ENCODE measurements around the gene LBP. TPM values are rescaled to one million over a fixed set of nuclear protein-coding genes. Genes with fewer than 3 reads are reported as not detected.
"Not testable (repeated sequence)": the region's sequence is repeated elsewhere in the genome, so short reads cannot be mapped to it uniquely, and the experiment has no call there.

The LBP gene
- total RNA-seq, 2 donors from 2014 or later: not detected

DNA sequence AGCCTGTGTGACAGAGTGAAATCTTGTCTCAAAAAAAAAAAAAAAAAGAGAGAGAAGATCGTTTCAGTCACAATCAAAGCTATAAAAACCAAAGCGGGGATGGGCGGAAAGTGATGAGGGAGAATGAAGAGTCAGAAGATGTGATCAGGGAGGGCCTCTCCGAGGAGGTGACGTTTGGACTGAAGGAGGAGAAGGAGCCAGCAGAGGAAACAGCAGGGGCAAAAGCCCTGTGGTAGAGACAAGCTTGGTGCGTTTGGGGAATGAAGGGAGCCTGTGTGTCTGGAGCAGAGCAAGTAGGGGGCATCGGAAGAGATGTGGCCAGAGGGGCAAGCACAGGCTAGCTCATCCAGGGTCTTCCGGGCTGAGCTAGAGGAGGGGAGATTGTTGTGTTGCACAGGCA, 14.5 kb upstream of the LBP start:
- H3K36me3 Mint-ChIP-seq (ENCODE audit: low read depth): no peaks in the 10 kb centered on the region
- no peak for ATAC-seq (replicated peaks)
- H3K9me3 Mint-ChIP-seq: no peaks in the 10 kb centered on the region
- H3K4me3 Mint-ChIP-seq: no peak overlapping the region
- H3K4me1 Mint-ChIP-seq: no peaks in the 10 kb centered on the region
- H3K27ac Mint-ChIP-seq: no peak overlapping the region
- peaks cover 29% of the 10 kb centered on the region for H3K27me3 Mint-ChIP-seq

DNA sequence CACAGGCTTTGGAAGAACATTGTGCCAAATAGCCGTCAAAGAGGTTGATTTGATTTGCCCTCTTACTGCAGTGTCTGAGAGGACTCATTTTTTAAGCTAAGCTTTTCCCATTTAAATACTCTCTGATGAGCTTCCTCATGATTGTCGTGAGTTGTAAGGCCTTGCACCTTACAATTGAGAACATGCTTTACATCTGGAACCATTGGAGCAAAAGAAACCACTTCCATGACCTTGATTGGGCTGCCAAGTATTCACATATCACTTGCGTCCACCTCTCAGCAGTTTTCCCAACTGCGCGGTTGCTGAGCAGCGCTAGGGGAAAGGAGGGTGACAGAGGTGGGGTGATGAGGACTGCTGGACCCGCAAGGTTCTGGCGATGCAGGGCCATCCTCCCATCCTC, 12.3 kb upstream of the LBP start:
- H3K4me3 Mint-ChIP-seq: no peak overlapping the region
- no peaks in the 10 kb centered on the region for H3K36me3 Mint-ChIP-seq (ENCODE audit: low read depth)
- peaks cover 5% of the 10 kb centered on the region for H3K9me3 Mint-ChIP-seq
- ATAC-seq (replicated peaks): no peak
- no peak overlapping the region for H3K27ac Mint-ChIP-seq
- H3K27me3 Mint-ChIP-seq: peaks cover 32% of the 10 kb centered on the region
- H3K4me1 Mint-ChIP-seq: no peaks in the 10 kb centered on the region

DNA sequence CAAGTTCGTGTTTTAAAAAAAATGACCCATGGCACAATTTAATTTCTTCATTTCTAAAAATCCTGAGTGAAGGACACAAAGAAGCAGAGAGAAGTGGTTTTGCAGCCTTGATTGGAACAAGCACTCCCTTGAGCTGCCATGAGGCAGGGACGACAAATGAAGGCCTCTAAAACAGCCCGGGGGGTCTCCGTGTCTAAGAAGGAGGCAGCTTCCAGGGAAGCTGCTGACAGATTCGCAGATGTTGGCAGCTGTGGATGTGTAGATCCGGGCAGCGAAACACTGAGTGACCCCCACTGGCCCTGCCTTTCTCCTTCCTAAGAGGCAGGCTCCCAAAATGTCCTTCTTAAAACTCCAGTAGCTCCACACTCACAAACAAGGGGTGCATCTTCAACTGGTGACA, 9.6 kb upstream of the LBP start:
- no peak overlapping the region for H3K4me3 Mint-ChIP-seq
- H3K9me3 Mint-ChIP-seq: peaks cover 5% of the 10 kb centered on the region
- ATAC-seq (replicated peaks): no peak
- H3K36me3 Mint-ChIP-seq (ENCODE audit: low read depth): no peaks in the 10 kb centered on the region
- no peaks in the 10 kb centered on the region for H3K4me1 Mint-ChIP-seq
- no peak overlapping the region for H3K27ac Mint-ChIP-seq
- H3K27me3 Mint-ChIP-seq: peaks cover 30% of the 10 kb centered on the region

DNA sequence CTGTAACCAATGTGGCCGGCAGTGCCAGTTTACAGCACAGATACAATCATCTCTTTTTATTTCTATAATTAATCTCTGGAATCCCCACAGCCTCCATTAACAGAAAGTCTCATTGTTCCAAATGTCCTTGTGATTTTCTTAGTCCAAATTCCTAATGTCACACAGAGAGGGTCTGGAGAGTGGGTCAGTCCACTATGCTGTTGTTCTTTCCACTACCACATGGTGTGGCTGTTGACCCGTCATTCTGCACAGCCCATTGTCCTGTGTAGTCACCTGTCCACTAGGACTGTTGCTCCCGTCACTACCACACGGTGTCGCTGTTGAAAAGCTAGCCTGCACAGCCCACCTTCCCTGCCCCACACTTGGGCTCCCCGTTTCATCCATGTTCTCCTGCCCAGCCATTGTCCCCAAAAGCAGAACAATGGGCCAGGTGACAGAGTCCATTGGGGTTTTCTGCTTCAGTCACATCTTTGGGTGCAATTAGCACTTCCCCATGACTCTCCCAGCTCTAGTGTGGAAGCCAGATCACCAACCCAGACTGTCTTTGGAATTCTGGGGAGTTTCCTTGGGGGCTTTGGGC, 8.6 kb upstream of the LBP start:
- Mint-ChIP-seq H3K27ac (no peak overlapping the region), H3K9me3 (peaks cover 5% of the 10 kb centered on the region)

DNA sequence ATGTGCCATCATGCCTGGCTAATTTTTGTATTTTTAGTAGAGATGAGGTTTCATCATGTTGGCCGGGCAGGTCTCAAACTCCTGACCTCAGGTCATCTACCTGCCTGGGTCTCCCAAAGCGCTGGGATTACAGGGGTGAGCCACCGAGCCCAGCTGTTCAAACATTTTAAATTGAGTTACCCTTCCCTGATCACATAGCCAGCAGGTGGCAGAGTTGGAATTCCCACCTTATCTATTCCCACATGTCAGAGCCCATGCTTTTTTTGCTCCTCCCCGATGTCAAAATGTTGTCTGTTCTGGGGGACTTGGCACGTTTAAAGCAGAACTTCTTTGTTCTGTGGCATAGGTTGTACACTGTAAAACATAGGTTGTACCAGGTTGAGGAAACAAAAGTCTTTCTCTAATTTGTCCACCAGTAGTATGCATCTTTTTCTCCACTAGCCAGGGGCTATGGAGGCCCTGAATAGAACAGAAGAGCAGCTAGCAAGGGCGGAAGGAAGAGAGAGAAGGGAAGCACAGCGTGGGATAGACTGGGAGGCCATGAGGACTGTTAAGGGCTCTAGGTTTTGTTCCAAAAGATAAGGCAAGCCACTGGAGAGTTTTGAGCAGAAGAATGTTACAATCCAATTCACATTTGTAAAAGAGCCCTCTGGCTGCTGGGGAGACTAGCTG, 7.3 kb upstream of the LBP start:
- no peaks in the 10 kb centered on the region for H3K4me1 Mint-ChIP-seq
- ATAC-seq (replicated peaks): no peak
- no peak overlapping the region for H3K27ac Mint-ChIP-seq
- H3K36me3 Mint-ChIP-seq (ENCODE audit: low read depth): no peaks in the 10 kb centered on the region
- peaks cover 5% of the 10 kb centered on the region for H3K9me3 Mint-ChIP-seq
- peaks cover 21% of the 10 kb centered on the region for H3K27me3 Mint-ChIP-seq
- H3K4me3 Mint-ChIP-seq: no peak overlapping the region

More for the DNA sequence above, 8.6 kb upstream of the LBP start:
- Mint-ChIP-seq H3K36me3 (ENCODE audit: low read depth) (no peaks in the 10 kb centered on the region), H3K4me3 (no peak overlapping the region), H3K27me3 (peaks cover 21% of the 10 kb centered on the region), H3K4me1 (no peaks in the 10 kb centered on the region)
- ATAC-seq (replicated peaks): no peak

DNA sequence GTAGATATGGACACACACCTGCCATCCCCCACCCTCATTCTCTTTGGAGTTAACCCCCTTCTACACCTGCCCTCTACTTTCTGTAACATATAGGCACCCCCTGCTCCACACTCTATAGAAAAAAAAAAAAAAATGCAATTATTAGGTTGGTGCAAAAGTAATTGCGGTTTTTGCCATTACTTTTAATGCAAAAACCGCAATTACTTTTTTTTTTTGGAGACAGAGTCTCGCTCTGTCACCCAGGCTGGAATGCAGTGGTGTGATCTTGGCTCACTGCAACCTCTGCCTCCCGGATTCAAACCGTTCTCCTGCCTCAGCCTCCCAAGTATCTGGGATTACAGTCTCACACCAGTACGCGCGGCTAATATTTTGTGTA, 6.8 kb upstream of the LBP start:
- H3K9me3 Mint-ChIP-seq; H3K36me3 Mint-ChIP-seq (ENCODE audit: low read depth); H3K27ac Mint-ChIP-seq; H3K4me1 Mint-ChIP-seq; H3K4me3 Mint-ChIP-seq; ATAC-seq (replicated peaks): not testable (repeated sequence)
- H3K27me3 Mint-ChIP-seq: peaks cover 19% of the 10 kb centered on the region

DNA sequence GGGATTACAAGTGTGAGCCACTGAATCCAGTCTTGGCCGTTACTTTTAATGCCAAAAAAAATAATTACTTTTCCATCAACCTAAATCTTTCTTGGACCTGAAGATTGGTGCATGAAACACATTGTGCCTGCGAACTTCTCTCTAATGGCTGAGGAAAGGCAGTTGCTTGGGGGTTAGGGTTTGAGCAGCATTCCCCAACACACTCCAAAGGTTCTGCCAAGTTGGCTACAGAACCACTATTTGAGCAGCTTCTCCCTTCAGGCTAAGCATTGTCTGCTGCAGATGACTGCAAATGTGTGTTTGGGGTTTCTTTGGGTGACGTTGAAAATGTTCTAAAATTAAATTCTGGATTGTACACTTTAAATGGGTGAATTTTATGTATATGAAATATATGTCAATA, 6.3 kb upstream of the LBP start:
- no peak for ATAC-seq (replicated peaks)
- no peaks in the 10 kb centered on the region for H3K36me3 Mint-ChIP-seq (ENCODE audit: low read depth)
- H3K4me3 Mint-ChIP-seq: no peak overlapping the region
- H3K27ac Mint-ChIP-seq: no peak overlapping the region
- peaks cover 5% of the 10 kb centered on the region for H3K9me3 Mint-ChIP-seq
- H3K27me3 Mint-ChIP-seq: peaks cover 18% of the 10 kb centered on the region
- no peaks in the 10 kb centered on the region for H3K4me1 Mint-ChIP-seq

DNA sequence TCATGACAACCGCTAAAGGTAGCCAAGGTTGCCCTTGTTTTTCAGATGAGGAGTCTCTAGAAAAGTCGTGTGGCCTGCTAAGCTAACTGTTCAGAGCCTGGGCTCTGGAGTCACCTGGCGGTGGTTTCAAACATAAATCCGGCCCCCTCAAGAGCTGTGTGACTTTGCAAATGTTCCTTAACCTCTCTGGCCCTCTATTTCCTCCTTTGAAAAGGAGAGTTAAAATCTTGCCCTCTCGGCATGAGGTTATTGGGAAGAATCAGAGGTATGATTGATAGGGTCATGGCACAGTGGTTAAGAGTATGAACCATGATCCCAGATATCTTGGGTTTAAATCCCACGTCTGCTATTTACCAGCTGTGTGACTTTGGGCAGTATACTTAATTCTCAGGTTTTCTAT, 5.6 kb upstream of the LBP start:
- no peaks in the 10 kb centered on the region for H3K4me1 Mint-ChIP-seq
- H3K9me3 Mint-ChIP-seq: peaks cover 5% of the 10 kb centered on the region
- H3K27me3 Mint-ChIP-seq: peaks cover 18% of the 10 kb centered on the region
- no peak overlapping the region for H3K4me3 Mint-ChIP-seq
- no peak overlapping the region for H3K27ac Mint-ChIP-seq
- ATAC-seq (replicated peaks): no peak
- H3K36me3 Mint-ChIP-seq (ENCODE audit: low read depth): no peaks in the 10 kb centered on the region

DNA sequence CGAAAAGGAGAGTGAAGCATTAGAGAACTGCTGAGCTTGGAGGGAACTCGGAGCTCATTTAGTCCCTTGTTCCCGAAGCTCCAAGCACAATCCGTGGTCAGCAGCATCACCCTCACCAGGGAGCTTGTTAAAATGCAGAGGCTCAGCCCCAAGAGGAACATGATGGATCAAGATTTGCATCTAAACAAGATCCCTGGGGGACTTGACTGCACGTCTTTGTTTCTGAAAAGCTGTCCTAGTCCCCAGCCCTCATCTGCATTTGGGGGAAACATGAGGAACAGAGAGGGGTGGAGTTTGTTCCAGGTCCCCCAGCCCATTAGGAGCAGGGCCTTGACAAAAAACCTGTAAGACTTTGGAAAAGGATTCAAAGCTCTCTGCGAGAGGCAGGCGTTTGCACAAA, 4.1 kb upstream of the LBP start:
- ATAC-seq (replicated peaks): no peak
- no peak overlapping the region for H3K27ac Mint-ChIP-seq
- H3K36me3 Mint-ChIP-seq (ENCODE audit: low read depth): no peaks in the 10 kb centered on the region

DNA sequence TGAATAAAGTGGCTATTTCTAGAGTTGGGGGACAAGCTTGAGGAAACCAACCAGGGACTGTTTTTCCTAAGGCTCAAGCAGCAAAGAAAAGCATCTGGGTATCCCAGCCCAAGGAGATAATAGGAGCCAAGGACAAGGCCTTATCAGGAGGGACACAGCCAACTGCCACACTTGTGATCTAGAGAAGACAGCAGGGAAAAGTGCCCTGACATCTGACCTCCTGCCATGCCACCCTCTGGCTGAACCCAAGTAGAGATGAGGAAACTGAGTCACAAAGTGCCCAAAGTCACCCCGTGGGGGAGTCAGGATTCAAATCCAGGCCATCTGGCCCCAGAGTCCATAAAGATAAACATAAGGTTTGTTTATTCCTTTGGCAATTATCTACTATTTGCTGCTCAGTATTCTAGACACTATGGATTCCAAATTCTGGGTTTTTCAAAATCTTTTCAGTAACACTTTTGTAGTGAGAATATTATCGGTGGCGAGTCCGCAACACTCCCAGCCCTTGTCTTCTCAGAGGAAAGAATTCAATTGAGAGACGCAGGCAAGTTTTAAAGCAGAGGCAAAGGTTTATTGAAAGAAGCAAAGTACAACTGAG, 3.5 kb upstream of the LBP start:
- Mint-ChIP-seq H3K27me3 (peaks cover 7% of the 10 kb centered on the region), H3K9me3 (peaks cover 5% of the 10 kb centered on the region), H3K27ac (no peak overlapping the region), H3K4me1 (no peaks in the 10 kb centered on the region), H3K36me3 (ENCODE audit: low read depth) (no peaks in the 10 kb centered on the region), H3K4me3 (no peak overlapping the region)
- ATAC-seq (replicated peaks): no peak

More for the DNA sequence above, 4.1 kb upstream of the LBP start:
- H3K4me3 Mint-ChIP-seq: no peak overlapping the region
- no peaks in the 10 kb centered on the region for H3K4me1 Mint-ChIP-seq
- peaks cover 5% of the 10 kb centered on the region for H3K9me3 Mint-ChIP-seq
- peaks cover 9% of the 10 kb centered on the region for H3K27me3 Mint-ChIP-seq

DNA sequence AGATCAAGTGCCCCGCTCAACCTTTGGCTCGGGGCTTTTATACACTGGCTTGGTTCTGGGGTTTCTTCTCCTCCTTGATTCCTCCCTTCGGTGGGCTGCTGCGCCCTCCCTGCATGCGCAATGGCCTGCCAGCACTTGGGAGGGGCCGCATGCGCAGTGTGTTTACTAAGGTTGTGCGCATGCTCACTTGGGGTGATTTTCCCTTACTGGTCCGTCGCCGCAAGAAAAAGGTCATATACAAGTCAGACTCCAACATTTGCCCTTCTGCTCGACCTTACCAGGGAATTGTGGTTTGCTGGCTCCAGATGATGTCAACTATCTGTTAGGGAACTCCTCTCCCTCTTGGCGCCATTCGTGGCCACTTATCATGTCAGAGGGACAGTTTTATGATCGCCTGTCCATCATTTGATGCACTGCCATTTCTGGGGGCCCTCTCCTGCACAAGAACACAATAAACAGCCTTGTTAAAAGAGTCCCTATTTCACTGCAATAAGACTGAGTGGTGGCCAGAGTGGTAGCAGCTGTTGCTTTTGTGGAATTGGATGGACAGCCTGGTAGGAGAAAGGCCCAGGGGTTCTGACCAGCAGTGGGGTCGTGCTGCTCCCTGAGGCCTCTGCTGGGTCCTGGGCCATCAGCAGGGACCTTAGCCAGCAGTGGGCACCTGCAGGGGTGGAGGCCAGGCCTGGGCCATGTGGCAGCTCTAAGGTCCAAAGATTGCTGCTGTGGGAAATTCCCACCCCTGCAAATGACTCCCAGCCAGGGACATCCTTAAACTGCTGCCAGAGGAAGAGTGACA, 2.8 kb upstream of the LBP start:
- Mint-ChIP-seq H3K36me3 (ENCODE audit: low read depth) (no peaks in the 10 kb centered on the region), H3K4me1 (no peaks in the 10 kb centered on the region), H3K27me3 (peaks cover 3% of the 10 kb centered on the region), H3K27ac (no peak overlapping the region), H3K4me3 (no peak overlapping the region), H3K9me3 (no peaks in the 10 kb centered on the region)
- no peak for ATAC-seq (replicated peaks)

DNA sequence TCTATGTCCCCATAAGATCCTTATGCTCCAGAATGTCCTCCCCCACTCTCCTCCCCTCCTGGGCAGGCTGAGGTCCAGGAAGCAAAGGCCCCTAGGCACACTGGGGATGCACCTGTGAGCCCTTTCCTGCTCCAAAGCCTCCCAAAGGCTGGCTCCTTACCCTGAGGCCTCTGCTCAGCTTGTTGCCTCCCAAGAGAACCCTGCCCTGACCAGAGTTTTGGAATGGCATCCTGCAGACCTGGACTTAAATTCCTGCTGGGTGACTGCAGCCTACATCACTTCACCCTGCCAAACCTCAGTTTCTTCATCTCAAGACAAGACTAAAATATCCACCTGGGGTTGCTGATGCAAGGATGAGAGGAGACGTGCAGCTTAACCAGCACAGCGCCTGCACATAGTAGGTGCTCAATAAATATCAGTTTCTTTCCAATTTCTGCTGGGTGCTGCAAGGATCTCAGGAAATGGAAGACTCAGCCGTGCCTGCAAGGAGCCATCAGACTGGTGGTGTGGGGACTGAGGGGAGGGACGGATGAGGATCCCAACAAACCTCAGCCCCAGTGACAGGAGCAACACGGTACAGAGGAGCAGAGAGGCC, 2.1 kb upstream of the LBP start:
- H3K27ac Mint-ChIP-seq: no peak overlapping the region
- H3K4me1 Mint-ChIP-seq: no peaks in the 10 kb centered on the region
- no peaks in the 10 kb centered on the region for H3K9me3 Mint-ChIP-seq
- H3K36me3 Mint-ChIP-seq (ENCODE audit: low read depth): no peaks in the 10 kb centered on the region
- H3K4me3 Mint-ChIP-seq: no peak overlapping the region
- peaks cover 3% of the 10 kb centered on the region for H3K27me3 Mint-ChIP-seq
- no peak for ATAC-seq (replicated peaks)

DNA sequence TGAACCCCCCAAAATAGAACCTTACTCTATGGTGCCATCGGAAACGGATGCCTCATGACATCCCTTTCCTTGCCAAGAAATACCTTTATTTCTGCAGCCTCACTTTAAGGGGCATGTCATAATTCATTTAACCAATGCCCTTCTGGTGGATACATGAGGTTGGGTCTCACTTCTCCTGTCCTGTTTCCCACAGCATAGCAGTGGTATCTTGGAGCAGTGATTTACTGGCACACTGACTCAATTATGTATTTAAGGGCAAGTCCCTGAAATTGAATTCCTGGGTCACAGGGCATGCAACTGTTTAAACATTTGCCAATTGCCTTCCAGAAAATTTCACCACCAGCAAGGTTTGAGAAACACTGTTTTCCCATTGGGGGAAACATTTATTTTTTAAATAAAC, 639 bp upstream of the LBP start:
- Mint-ChIP-seq H3K4me1 (no peaks in the 10 kb centered on the region), H3K4me3 (no peak overlapping the region), H3K36me3 (ENCODE audit: low read depth) (no peaks in the 10 kb centered on the region), H3K27me3 (peaks cover 3% of the 10 kb centered on the region), H3K9me3 (no peaks in the 10 kb centered on the region), H3K27ac (no peak overlapping the region)
- no peak for ATAC-seq (replicated peaks)

DNA sequence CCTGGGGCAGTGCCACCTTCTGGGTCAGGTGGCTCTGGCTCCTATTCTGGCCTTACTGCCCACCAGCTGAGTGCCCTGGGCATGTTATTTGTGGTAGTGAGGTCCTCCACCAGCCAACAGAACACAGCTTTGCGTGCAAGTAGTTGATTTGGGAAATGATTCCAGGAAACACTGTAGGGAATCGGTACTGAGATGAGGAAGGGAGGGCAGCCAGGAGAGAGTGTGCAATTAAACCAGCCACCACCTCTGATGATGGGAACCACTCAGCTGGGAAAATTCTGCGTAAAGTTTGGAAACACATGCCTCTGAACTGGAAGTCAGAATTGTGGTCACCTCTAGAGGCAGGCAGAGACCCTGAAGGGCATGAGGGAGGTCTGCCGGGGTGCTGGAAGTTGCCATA, 459 bp downstream of the LBP start:
- Mint-ChIP-seq H3K36me3 (ENCODE audit: low read depth) (no peaks in the 10 kb centered on the region), H3K27ac (no peak overlapping the region), H3K9me3 (no peaks in the 10 kb centered on the region), H3K27me3 (no peaks in the 10 kb centered on the region), H3K4me1 (no peaks in the 10 kb centered on the region), H3K4me3 (no peak overlapping the region)
- ATAC-seq (replicated peaks): no peak
